Type B pancreatic cell (in vitro differentiated cells): Measurements from ENCODE around the gene ARF6. TPM values are rescaled to one million over a fixed set of nuclear protein-coding genes. Genes with fewer than 3 reads are reported as not detected.
"Not testable (repeated sequence)": the region's sequence is repeated elsewhere in the genome, so short reads cannot be mapped to it uniquely, and the experiment has no call there.

Source experiments
- DNase-seq: peaks from one replicate; pipeline ENCODE4 v3.0.0; 2021; ENCODE audit warnings: mixed read lengths; ENCODE audit not compliant: unreplicated experiment; ENCODE audit errors: extremely low spot score
- H3K27ac Mint-ChIP-seq: 2 replicates; pipeline ENCODE4 v1.8.0; 2021; ENCODE audit warnings: mild to moderate bottlenecking, mixed read lengths
- H3K27me3 Mint-ChIP-seq: 2 replicates; pipeline ENCODE4 v1.8.0; 2021; ENCODE audit warnings: mixed read lengths
- H3K36me3 Mint-ChIP-seq: 2 replicates; pipeline ENCODE4 v1.8.0; 2021; ENCODE audit warnings: mixed read lengths
- H3K4me1 Mint-ChIP-seq: one replicate; pipeline ENCODE4 v1.8.0; 2021; ENCODE audit warnings: mixed read lengths; ENCODE audit not compliant: unreplicated experiment
- H3K4me3 Mint-ChIP-seq: 2 replicates; pipeline ENCODE4 v1.8.0; 2021; ENCODE audit warnings: mild to moderate bottlenecking, mixed read lengths
- H3K9me3 Mint-ChIP-seq: 2 replicates; pipeline ENCODE4 v1.8.0; 2021; ENCODE audit warnings: mixed read lengths
- CTCF ChIP-seq: fragments of 200-600 bp; sonication (generic); conservative IDR thresholded peaks from 2 replicates; pipeline ENCODE4 v1.5.0; 2021; ENCODE audit warnings: antibody characterized with exemption, mild to moderate bottlenecking
- total RNA-seq: library from RNA; stranded (reverse); gene quantifications from 2 replicates; pipeline ENCODE4 v1.2.1, GENCODE V29; 2021; ENCODE audit warnings: low replicate concordance

ARF6 gene
- total RNA-seq, 1 donor from 2014 or later: 86.4 TPM

GRCh38 chr14:49870908-49871307 is 22.0 kb upstream of the ARF6 start:
- no peak overlapping the region for H3K4me3 Mint-ChIP-seq
- no peaks in the 10 kb centered on the region for H3K36me3 Mint-ChIP-seq
- no peak for DNase-seq
- no peaks in the 10 kb centered on the region for H3K27me3 Mint-ChIP-seq
- no peak for TF ChIP-seq CTCF
- H3K4me1 Mint-ChIP-seq: peaks cover 9% of the 10 kb centered on the region
- no peaks in the 10 kb centered on the region for H3K9me3 Mint-ChIP-seq
- peak overlapping the region; percentile 77 for H3K27ac Mint-ChIP-seq

GRCh38 chr14:49873548-49873947 is 19.3 kb upstream of the ARF6 start:
- H3K4me3 Mint-ChIP-seq, DNase-seq, H3K27me3 Mint-ChIP-seq, H3K36me3 Mint-ChIP-seq, H3K4me1 Mint-ChIP-seq, H3K27ac Mint-ChIP-seq, H3K9me3 Mint-ChIP-seq: not testable (repeated sequence)

GRCh38 chr14:49875640-49876198 is 17.2 kb upstream of the ARF6 start:
- no peak overlapping the region for H3K4me3 Mint-ChIP-seq
- no peaks in the 10 kb centered on the region for H3K27me3 Mint-ChIP-seq
- H3K4me1 Mint-ChIP-seq: peaks cover 5% of the 10 kb centered on the region
- no peaks in the 10 kb centered on the region for H3K9me3 Mint-ChIP-seq
- no peak for DNase-seq
- peak overlapping the region; percentile 93 for H3K27ac Mint-ChIP-seq
- TF ChIP-seq CTCF: no peak
- no peaks in the 10 kb centered on the region for H3K36me3 Mint-ChIP-seq

- Mint-ChIP-seq H3K36me3 (no peaks in the 10 kb centered on the region), H3K4me3 (no peak overlapping the region), H3K9me3 (no peaks in the 10 kb centered on the region), H3K27ac (peak overlapping the region; percentile 93), H3K27me3 (no peaks in the 10 kb centered on the region), H3K4me1 (peaks cover 12% of the 10 kb centered on the region)
- no peak for TF ChIP-seq CTCF
- DNase-seq: no peak
These were observed 16.2 kb upstream of the ARF6 start for GRCh38 chr14:49876563-49877127.

- Mint-ChIP-seq H3K36me3 (no peaks in the 10 kb centered on the region), H3K9me3 (no peaks in the 10 kb centered on the region), H3K27ac (no peak overlapping the region), H3K4me1 (peaks cover 22% of the 10 kb centered on the region), H3K27me3 (no peaks in the 10 kb centered on the region), H3K4me3 (no peak overlapping the region)
- no peak for DNase-seq
- TF ChIP-seq CTCF: peak; percentile 75
These were observed 13.2 kb upstream of the ARF6 start for GRCh38 chr14:49879646-49880204.

- peak overlapping the region; percentile 44 for H3K27ac Mint-ChIP-seq
- no peaks in the 10 kb centered on the region for H3K9me3 Mint-ChIP-seq
- H3K4me3 Mint-ChIP-seq: no peak overlapping the region
- H3K27me3 Mint-ChIP-seq: no peaks in the 10 kb centered on the region
- no peak for TF ChIP-seq CTCF
- peaks cover 22% of the 10 kb centered on the region for H3K4me1 Mint-ChIP-seq
- no peaks in the 10 kb centered on the region for H3K36me3 Mint-ChIP-seq
- DNase-seq: no peak
These were observed 12.4 kb upstream of the ARF6 start for GRCh38 chr14:49880267-49881064.
